Measurements from ENCODE around the gene SMIM44.
"Not testable (repeated sequence)": the region's sequence is repeated elsewhere in the genome, so short reads cannot be mapped to it uniquely, and the experiment has no call there.

SMIM44 gene

GRCh38 chr19:3455960-3456601, 27.2 kb downstream of the SMIM44 start:
- no peak for DNase-seq

GRCh38 chr19:3455393-3455955, 27.8 kb downstream of the SMIM44 start:
- DNase-seq: no peak

- DNase-seq: no peak
Measured at GRCh38 chr19:3454656-3455392, 28.4 kb downstream of the SMIM44 start.

GRCh38 chr19:3453840-3454239, 29.4 kb downstream of the SMIM44 start:
- no peak for DNase-seq

- not testable (repeated sequence) for DNase-seq
Measured at GRCh38 chr19:3452942-3453214, 30.4 kb downstream of the SMIM44 start.

GRCh38 chr19:3452171-3452941, 30.9 kb downstream of the SMIM44 start:
- DNase-seq: no peak

- no peak for DNase-seq
Measured at GRCh38 chr19:3451451-3451866, 31.8 kb downstream of the SMIM44 start.

- DNase-seq: no peak
Measured at GRCh38 chr19:3450796-3451411, 32.3 kb downstream of the SMIM44 start.

- DNase-seq: no peak
Measured at GRCh38 chr19:3448616-3449334, 34.5 kb downstream of the SMIM44 start.

GRCh38 chr19:3446657-3447056, 36.6 kb downstream of the SMIM44 start:
- not testable (repeated sequence) for DNase-seq

GRCh38 chr19:3444695-3445234, 38.5 kb downstream of the SMIM44 start:
- DNase-seq: no peak

GRCh38 chr19:3443840-3444694, 39.2 kb downstream of the SMIM44 start:
- no peak for DNase-seq

- DNase-seq: no peak
Measured at GRCh38 chr19:3442487-3443071, 40.7 kb downstream of the SMIM44 start.

- DNase-seq: no peak
Measured at GRCh38 chr19:3441986-3442329, 41.3 kb downstream of the SMIM44 start.

- DNase-seq: no peak
Measured at GRCh38 chr19:3441089-3441985, 41.9 kb downstream of the SMIM44 start.

GRCh38 chr19:3440082-3440481, 43.2 kb downstream of the SMIM44 start:
- no peak for DNase-seq

- peak; percentile 83 for DNase-seq
Measured at GRCh38 chr19:3434630-3435553, 48.3 kb downstream of the SMIM44 start.

- no peak for DNase-seq
Measured at GRCh38 chr19:3433805-3434540, 49.3 kb downstream of the SMIM44 start.

All from SHP77 treated with DMSO at 0.1 percent for 48 hours (cell line).